K562 (cell line): Measurements from ENCODE around the gene HDAC1. TPM values are rescaled to one million over a fixed set of nuclear protein-coding genes. Genes with fewer than 3 reads are reported as not detected.

Experiments used
- BACH1 ChIP-seq: fragments of 200-800 bp; sonication (Bioruptor generic); IDR thresholded peaks from 2 replicates; pipeline ENCODE4 v1.6.1; 2016; ENCODE audit warnings: missing genetic modification characterization, missing compliant biosample characterization
- CBFB ChIP-seq: sonication (generic); formaldehyde crosslinking; IDR thresholded peaks from 2 replicates; pipeline ENCODE4 v1.4.0; 2020; ENCODE audit warnings: mild to moderate bottlenecking, missing genetic modification reagents
- CBX8 ChIP-seq: fragments of 200-600 bp; sonication (generic); IDR thresholded peaks from 2 replicates; pipeline ENCODE4 v1.6.1; 2012; ENCODE audit warnings: borderline replicate concordance, mixed run types, low read depth, mild to moderate bottlenecking, moderate library complexity, mixed read lengths, low read length, control low read depth, inconsistent platforms; ENCODE audit not compliant: poor library complexity, severe bottlenecking; ENCODE audit errors: extremely low read depth
- HIVEP1 ChIP-seq: fragments of 250-450 bp; sonication (Bioruptor Pico); IDR thresholded peaks from 2 replicates; pipeline ENCODE4 v1.4.0; 2020; ENCODE audit warnings: mild to moderate bottlenecking
- KLF10 ChIP-seq: fragments of 250-450 bp; sonication (Bioruptor Pico); IDR thresholded peaks from 2 replicates; pipeline ENCODE4 v1.6.1; 2021; ENCODE audit warnings: matching md5 sums
- MTA3 ChIP-seq: fragments of 450-650 bp; formaldehyde crosslinking; IDR thresholded peaks from 2 replicates; pipeline ENCODE4 v1.6.1; 2017; ENCODE audit warnings: mild to moderate bottlenecking, borderline replicate concordance
- RBBP5 ChIP-seq: fragments of 200-600 bp; sonication (generic); IDR thresholded peaks from 2 replicates; pipeline ENCODE4 v1.6.1; 2012; ENCODE audit warnings: borderline replicate concordance, mild to moderate bottlenecking, low read length, control low read depth, inconsistent platforms; ENCODE audit not compliant: insufficient read depth, poor library complexity, severe bottlenecking
- RBM14 ChIP-seq: fragments of 200-400 bp; formaldehyde crosslinking; IDR thresholded peaks from 2 replicates; pipeline ENCODE4 v1.6.1; 2018; ENCODE audit warnings: low read depth, mild to moderate bottlenecking, low read length, moderate library complexity, borderline replicate concordance; ENCODE audit not compliant: insufficient read depth
- SAFB ChIP-seq: fragments of 200-400 bp; formaldehyde crosslinking; IDR thresholded peaks from 2 replicates; pipeline ENCODE4 v1.6.1; 2017; ENCODE audit warnings: low read depth, low read length, borderline replicate concordance
- ZNF766 ChIP-seq: fragments of 200-800 bp; sonication (Bioruptor generic); conservative IDR thresholded peaks from 2 replicates; pipeline ENCODE4 v1.6.1; 2016; ENCODE audit warnings: missing genetic modification characterization, missing compliant biosample characterization
- polyA plus RNA-seq, 8 experiments: library from polyadenylated mRNA; depleted of rRNA in 4 of 8; stranded (reverse) in 5 of 8; unstranded in 3 of 8; fragments of >200 nt; fragmentation: Nextera tagmentation in 2 of 8; fragmentation: Illumina TruSeq in 1 of 8; extraction: Ambion mirVana in 2 of 8; extraction: Trizol in 1 of 8; gene quantifications; 2 replicates each; pipeline versions ENCODE4 v1.2.1 to v1.2.3, GENCODE V29; 2011 to 2014; ENCODE audit warnings: inconsistent platforms in 1 of 8, missing spikeins in 1 of 8
- total RNA-seq, 7 experiments: library from RNA; depleted of rRNA in 6 of 7; stranded (reverse); fragments of >200 nt in 6 of 7; fragmentation: Illumina TruSeq in 2 of 7; extraction: Trizol in 2 of 7; gene quantifications; 2 replicates each; pipeline versions ENCODE4 v1.2.1 to v1.2.3, GENCODE V29; 2011 to 2021; ENCODE audit warnings: low replicate concordance in 1 of 7
- TF ChIP-seq, protein P1 (sequence below): fragments of 200-800 bp; sonication (Bioruptor generic); IDR thresholded peaks from 2 replicates; pipeline ENCODE4 v1.6.1; 2017; ENCODE audit warnings: missing genetic modification characterization, missing compliant biosample characterization
- TF ChIP-seq, protein P2 (sequence below): sonication (generic); formaldehyde crosslinking; IDR thresholded peaks from 2 replicates; pipeline ENCODE4 v1.8.0; 2022; ENCODE audit warnings: missing genetic modification reagents, mild to moderate bottlenecking, moderate library complexity, borderline replicate concordance
- TF ChIP-seq, protein P3 (sequence below): sonication (generic); formaldehyde crosslinking; IDR thresholded peaks from 2 replicates; pipeline ENCODE4 v1.8.0; 2022; ENCODE audit warnings: mild to moderate bottlenecking, low read depth, missing genetic modification reagents

The HDAC1 gene
- total and polyA plus RNA-seq, 9 of the 15 experiments (the other 6 are each of a cell fraction or from before 2014, with no cell fraction given): 169 to 384 (median 193) TPM

DNA sequence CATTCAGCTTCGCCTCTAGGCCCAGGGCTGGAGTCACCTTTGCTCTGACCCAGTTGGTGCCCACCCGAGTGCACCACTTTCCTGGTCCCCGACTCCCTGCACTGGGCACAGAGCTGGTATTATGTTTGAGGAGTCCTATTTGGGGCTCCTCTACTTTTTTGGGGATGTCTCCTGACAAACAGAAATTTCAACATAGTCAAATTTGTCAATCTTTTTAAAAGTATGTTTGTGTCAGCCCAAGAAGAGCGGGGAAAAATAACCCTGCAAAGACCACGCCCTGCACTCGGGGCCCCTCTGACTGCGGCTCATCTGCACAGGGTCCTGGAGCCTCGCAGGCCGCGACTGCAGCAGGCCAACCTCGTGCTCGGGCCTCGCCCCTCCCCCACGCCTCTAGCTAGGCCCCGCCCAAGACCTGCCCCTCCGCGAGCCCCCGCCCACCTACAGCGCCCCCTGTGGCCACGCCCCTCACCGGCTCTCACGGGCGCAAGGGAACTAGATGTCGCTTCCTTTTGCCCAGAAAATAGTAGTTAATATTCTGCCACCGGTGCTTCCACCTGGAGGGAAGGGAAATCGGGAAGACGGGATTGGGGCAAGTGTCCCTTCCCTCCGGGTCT lies 59.0 kb downstream of the HDAC1 start (continued):
- TF ChIP-seq CBX8: no peak
- no peak for TF ChIP-seq SAFB
- peak; percentile 88 for TF ChIP-seq ZNF766
- TF ChIP-seq KLF10 (CRISPR knock-in tag): no peak
- TF ChIP-seq, protein P1, sequence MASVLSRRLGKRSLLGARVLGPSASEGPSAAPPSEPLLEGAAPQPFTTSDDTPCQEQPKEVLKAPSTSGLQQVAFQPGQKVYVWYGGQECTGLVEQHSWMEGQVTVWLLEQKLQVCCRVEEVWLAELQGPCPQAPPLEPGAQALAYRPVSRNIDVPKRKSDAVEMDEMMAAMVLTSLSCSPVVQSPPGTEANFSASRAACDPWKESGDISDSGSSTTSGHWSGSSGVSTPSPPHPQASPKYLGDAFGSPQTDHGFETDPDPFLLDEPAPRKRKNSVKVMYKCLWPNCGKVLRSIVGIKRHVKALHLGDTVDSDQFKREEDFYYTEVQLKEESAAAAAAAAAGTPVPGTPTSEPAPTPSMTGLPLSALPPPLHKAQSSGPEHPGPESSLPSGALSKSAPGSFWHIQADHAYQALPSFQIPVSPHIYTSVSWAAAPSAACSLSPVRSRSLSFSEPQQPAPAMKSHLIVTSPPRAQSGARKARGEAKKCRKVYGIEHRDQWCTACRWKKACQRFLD (CRISPR knock-in tag): peak; percentile 94
- no peak for TF ChIP-seq RBM14
- TF ChIP-seq, protein P2, sequence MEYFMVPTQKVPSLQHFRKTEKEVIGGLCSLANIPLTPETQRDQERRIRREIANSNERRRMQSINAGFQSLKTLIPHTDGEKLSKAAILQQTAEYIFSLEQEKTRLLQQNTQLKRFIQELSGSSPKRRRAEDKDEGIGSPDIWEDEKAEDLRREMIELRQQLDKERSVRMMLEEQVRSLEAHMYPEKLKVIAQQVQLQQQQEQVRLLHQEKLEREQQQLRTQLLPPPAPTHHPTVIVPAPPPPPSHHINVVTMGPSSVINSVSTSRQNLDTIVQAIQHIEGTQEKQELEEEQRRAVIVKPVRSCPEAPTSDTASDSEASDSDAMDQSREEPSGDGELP (CRISPR knock-in tag): no peak
- TF ChIP-seq BACH1: no peak
- no peak for TF ChIP-seq CBFB (CRISPR knock-in tag)
- peak; percentile 81 for TF ChIP-seq HIVEP1 (CRISPR knock-in tag)
- TF ChIP-seq RBBP5: no peak
- TF ChIP-seq, protein P3, sequence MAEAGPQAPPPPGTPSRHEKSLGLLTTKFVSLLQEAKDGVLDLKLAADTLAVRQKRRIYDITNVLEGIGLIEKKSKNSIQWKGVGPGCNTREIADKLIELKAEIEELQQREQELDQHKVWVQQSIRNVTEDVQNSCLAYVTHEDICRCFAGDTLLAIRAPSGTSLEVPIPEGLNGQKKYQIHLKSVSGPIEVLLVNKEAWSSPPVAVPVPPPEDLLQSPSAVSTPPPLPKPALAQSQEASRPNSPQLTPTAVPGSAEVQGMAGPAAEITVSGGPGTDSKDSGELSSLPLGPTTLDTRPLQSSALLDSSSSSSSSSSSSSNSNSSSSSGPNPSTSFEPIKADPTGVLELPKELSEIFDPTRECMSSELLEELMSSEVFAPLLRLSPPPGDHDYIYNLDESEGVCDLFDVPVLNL (CRISPR knock-in tag): no peak
- TF ChIP-seq MTA3: no peak
